DND-41 (cell line): Measurements from ENCODE around the gene CEBPG.

Source experiments
- ATAC-seq: fragments of 200-7000 bp; cut with Tn5 transposase; 3 replicates; pipeline ENCODE4 v1.9.1; 2021; ENCODE audit warnings: low read depth; ENCODE audit not compliant: insufficient read depth
- DNase-seq: peaks from one replicate; pipeline ENCODE4 v3.0.0-alpha.2; 2020
- H2AFZ ChIP-seq: 2 replicates; pipeline ENCODE4 v1.6.0; 2012; ENCODE audit warnings: low read depth, low read length
- H3K27ac ChIP-seq: 2 replicates; pipeline ENCODE4 v1.5.1; 2012; ENCODE audit warnings: low read length, inconsistent platforms
- H3K27me3 ChIP-seq: fragments of 200-600 bp; sonication (generic); 2 replicates; pipeline ENCODE4 v1.6.0; 2012; ENCODE audit warnings: low read length, mild to moderate bottlenecking, inconsistent platforms; ENCODE audit not compliant: insufficient read depth, poor library complexity
- H3K36me3 ChIP-seq: 2 replicates; pipeline ENCODE4 v1.5.1; 2012; ENCODE audit warnings: low read length, inconsistent platforms; ENCODE audit not compliant: insufficient read depth
- H3K4me1 ChIP-seq: 2 replicates; pipeline ENCODE4 v1.5.1; 2012; ENCODE audit warnings: mild to moderate bottlenecking, low read length; ENCODE audit not compliant: insufficient read depth
- H3K4me2 ChIP-seq: 2 replicates; pipeline ENCODE4 v1.6.0; 2012; ENCODE audit warnings: mild to moderate bottlenecking, moderate library complexity, low read length, inconsistent platforms; ENCODE audit not compliant: insufficient read depth
- H3K4me3 ChIP-seq, 2 experiments: fragments of 200-600 bp in 1 of 2; shearing (Covaris generic) in 1 of 2; 2 replicates each; pipeline ENCODE4 v1.5.1; 2012 to 2016; ENCODE audit warnings: inconsistent platforms in 2 of 2, low read length in 2 of 2, mild to moderate bottlenecking in 2 of 2, low read depth in 1 of 2, moderate library complexity in 1 of 2
- H3K79me2 ChIP-seq: 2 replicates; pipeline ENCODE4 v1.6.0; 2012; ENCODE audit warnings: low read length, inconsistent platforms; ENCODE audit not compliant: insufficient read depth
- H3K9ac ChIP-seq: 2 replicates; pipeline ENCODE4 v1.6.0; 2012; ENCODE audit warnings: low read depth, mild to moderate bottlenecking, inconsistent platforms, low read length, moderate library complexity
- H3K9me3 ChIP-seq: 2 replicates; pipeline ENCODE4 v1.5.1; 2012; ENCODE audit warnings: low read length, moderate library complexity, mild to moderate bottlenecking, inconsistent platforms; ENCODE audit not compliant: insufficient read depth, severe bottlenecking
- H4K20me1 ChIP-seq: 2 replicates; pipeline ENCODE4 v1.6.0; 2012; ENCODE audit warnings: low read length; ENCODE audit not compliant: insufficient read depth
- CTCF ChIP-seq: IDR thresholded peaks from 2 replicates; pipeline ENCODE4 v1.5.1; 2012; ENCODE audit warnings: borderline replicate concordance, low read length, moderate library complexity, mild to moderate bottlenecking; ENCODE audit not compliant: poor library complexity, severe bottlenecking; ENCODE audit errors: extremely low read depth
- EZH2 ChIP-seq: IDR thresholded peaks from 3 replicates; pipeline ENCODE4 v1.6.1; 2012; ENCODE audit warnings: borderline replicate concordance, low read depth, mild to moderate bottlenecking, moderate library complexity, low read length, inconsistent platforms; ENCODE audit not compliant: severe bottlenecking

Gene CEBPG

GRCh38 chr19:33386361-33386858, 12.9 kb downstream of the CEBPG start:
- H3K36me3 ChIP-seq: peaks cover 40% of the 10 kb centered on the region
- no peak overlapping the region for H3K9ac ChIP-seq
- no peaks in the 10 kb centered on the region for H3K4me1 ChIP-seq
- DNase-seq (no peak), ATAC-seq (no peak)
- no peak overlapping the region for H3K27ac ChIP-seq
- H3K79me2 ChIP-seq: peaks cover 79% of the 10 kb centered on the region
- no peak overlapping the region for H2AFZ ChIP-seq
- no peak overlapping the region for H3K4me2 ChIP-seq
- H3K4me3 ChIP-seq: no peak overlapping the region
- no peak for TF ChIP-seq CTCF
- no peak for TF ChIP-seq EZH2
- peaks cover 83% of the 10 kb centered on the region for H4K20me1 ChIP-seq
- H3K27me3 ChIP-seq: no peaks in the 10 kb centered on the region
- H3K9me3 ChIP-seq: no peaks in the 10 kb centered on the region

GRCh38 chr19:33387351-33388230, 14.1 kb downstream of the CEBPG start:
- Histone ChIP-seq H3K27ac (no peak overlapping the region), H3K36me3 (peaks cover 33% of the 10 kb centered on the region), H3K27me3 (no peaks in the 10 kb centered on the region)

GRCh38 chr19:33388231-33388724, 14.8 kb downstream of the CEBPG start:
- Histone ChIP-seq H2AFZ (no peak overlapping the region), H3K79me2 (peaks cover 60% of the 10 kb centered on the region), H3K9me3 (no peaks in the 10 kb centered on the region), H3K4me1 (no peaks in the 10 kb centered on the region), H3K9ac (no peak overlapping the region), H3K27me3 (no peaks in the 10 kb centered on the region), H3K36me3 (peaks cover 33% of the 10 kb centered on the region), H3K4me2 (no peak overlapping the region), H3K27ac (no peak overlapping the region), H3K4me3 (no peak overlapping the region), H4K20me1 (peaks cover 82% of the 10 kb centered on the region)
- no peak for TF ChIP-seq EZH2
- ATAC-seq (no peak), DNase-seq (no peak)

More at GRCh38 chr19:33387351-33388230, 14.1 kb downstream of the CEBPG start:
- peak; percentile 23; the same call in 1 of the 3 replicates for ATAC-seq
- Histone ChIP-seq H3K9me3 (no peaks in the 10 kb centered on the region), H2AFZ (no peak overlapping the region), H4K20me1 (peaks cover 84% of the 10 kb centered on the region), H3K4me3 (no peak overlapping the region), H3K79me2 (peaks cover 67% of the 10 kb centered on the region), H3K4me2 (no peak overlapping the region), H3K4me1 (no peaks in the 10 kb centered on the region), H3K9ac (no peak overlapping the region)
- DNase-seq: no peak
- TF ChIP-seq EZH2 (no peak), CTCF (no peak)
